Posterior cingulate gyrus (tissue), 11 donors: ENCODE measurements around the gene PPP4R4.
A peak's percentile ranks its signal among the peaks of the same experiment; 100 is the strongest.
"Not testable (repeated sequence)": the region's sequence is repeated elsewhere in the genome, so short reads cannot be mapped to it uniquely, and the experiment has no call there.

Experiments used
- DNase-seq, 10 donors: peaks; one replicate each; pipeline versions ENCODE4 v3.0.0 to v3.0.0-alpha.2; 2020 to 2021; ENCODE audit warnings: mixed read lengths in 3 of 10
- intact Hi-C: fragments of 100-400 bp; cut with DNase I; formaldehyde crosslinking; loops from one replicate; pipeline ENCODE4 v1.15.1; 2023

The PPP4R4 gene

GRCh38 chr14:94237046-94237445 is 62.9 kb downstream of the PPP4R4 start:
- DNase-seq = no peak
- intact Hi-C loops = no loop called here

GRCh38 chr14:94237983-94238382 is 63.9 kb downstream of the PPP4R4 start:
- no peak for DNase-seq
- intact Hi-C loops = no loop called here

- intact Hi-C loops = no loop called here
- DNase-seq = peak in 1 of 10 donors; percentile 8
These were observed 65.3 kb downstream of the PPP4R4 start for GRCh38 chr14:94239406-94239805.

- intact Hi-C loops = no loop called here
These were observed 70.1 kb downstream of the PPP4R4 start for GRCh38 chr14:94244182-94244581.

DNA sequence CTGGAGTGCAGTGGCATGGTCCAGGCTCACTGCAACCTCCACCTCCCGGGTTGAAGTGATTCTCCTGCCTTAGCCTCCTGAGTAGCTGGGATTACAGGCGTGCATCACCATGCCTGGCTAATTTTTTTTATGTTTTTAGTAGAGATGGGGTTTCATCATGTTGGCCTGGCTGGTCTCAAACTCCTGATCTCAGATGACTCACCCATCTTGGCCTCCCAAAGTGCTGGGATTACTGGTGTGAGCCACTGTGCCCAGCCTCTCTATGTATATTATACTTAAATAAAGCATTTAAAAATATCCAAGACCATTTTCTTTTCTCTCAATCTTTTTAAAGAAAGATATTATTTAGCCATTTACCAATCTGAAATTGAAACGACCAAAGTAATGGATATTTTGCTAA is 90.1 kb downstream of the PPP4R4 start:
- intact Hi-C loops, DNase-seq: not testable (repeated sequence)

More at GRCh38 chr14:94244182-94244581, 70.1 kb downstream of the PPP4R4 start:
- no peak for DNase-seq

- DNase-seq = no peak
- intact Hi-C loops = no loop called here
These were observed 93.2 kb downstream of the PPP4R4 start for GRCh38 chr14:94267352-94267751.

DNA sequence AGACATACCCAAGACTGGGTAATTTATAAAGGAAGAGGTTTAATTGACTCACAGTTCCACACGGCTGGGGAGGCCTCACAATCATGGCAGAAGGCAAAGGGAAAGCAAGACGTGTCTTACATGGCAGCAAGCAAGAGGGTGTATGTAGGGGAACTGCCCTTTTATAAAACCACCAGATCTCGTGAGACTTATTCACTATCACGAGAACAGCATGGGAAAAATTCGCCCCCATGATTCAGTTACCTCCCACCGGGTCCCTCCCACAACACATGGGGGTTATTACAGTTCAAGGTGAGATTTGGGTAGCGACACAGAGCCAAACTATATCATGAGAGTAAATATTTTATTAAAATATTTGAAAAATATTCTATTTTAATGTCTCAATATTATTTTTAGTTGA is 94.5 kb downstream of the PPP4R4 start:
- DNase-seq, intact Hi-C loops: not testable (repeated sequence)

DNA sequence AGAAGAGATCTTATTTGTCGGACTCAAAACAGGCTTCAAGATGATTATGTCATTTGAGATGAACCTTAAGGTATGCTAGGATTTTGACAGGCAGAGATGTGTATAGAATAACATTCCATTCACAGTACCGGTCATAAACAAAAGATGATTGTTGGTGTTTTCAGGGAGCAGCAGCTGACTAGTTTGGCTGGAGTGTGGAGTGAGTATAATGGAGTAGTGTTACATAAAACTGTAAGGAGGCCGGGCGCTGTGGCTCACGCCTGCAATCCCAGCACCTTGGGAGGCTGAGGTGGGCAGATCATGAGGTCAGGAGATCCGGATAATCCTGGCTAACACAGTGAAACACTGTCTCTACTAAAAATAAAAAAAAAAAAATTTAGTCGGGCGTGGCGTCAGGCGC is 95.0 kb downstream of the PPP4R4 start:
- peak in 5 of 10 donors; percentile 24 to 84 (median 56) for DNase-seq
- intact Hi-C loops = no loop called here

GRCh38 chr14:94276898-94277561 is 102.9 kb downstream of the PPP4R4 start:
- intact Hi-C loops, DNase-seq: not testable (repeated sequence)

DNA sequence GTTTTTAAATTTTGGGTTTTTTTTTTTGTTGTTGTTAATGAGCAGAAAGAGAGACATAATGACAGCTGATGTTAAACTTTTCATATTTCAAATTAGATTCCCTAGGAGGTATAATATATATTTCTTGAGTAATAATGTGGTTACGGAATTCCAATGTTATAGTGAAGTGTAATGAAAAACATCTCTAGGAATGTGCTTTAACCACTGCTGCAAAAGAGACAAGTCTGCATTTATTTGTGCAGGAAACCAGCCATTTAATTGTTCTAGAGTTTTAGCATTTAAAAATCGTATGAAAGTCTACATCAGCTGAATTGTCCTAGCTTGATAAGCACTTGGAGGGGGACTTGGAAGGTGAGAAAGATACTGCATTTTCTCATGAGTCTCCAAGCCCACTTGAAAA is 104.6 kb downstream of the PPP4R4 start:
- DNase-seq = no peak
- intact Hi-C loops = no loop called here

DNA sequence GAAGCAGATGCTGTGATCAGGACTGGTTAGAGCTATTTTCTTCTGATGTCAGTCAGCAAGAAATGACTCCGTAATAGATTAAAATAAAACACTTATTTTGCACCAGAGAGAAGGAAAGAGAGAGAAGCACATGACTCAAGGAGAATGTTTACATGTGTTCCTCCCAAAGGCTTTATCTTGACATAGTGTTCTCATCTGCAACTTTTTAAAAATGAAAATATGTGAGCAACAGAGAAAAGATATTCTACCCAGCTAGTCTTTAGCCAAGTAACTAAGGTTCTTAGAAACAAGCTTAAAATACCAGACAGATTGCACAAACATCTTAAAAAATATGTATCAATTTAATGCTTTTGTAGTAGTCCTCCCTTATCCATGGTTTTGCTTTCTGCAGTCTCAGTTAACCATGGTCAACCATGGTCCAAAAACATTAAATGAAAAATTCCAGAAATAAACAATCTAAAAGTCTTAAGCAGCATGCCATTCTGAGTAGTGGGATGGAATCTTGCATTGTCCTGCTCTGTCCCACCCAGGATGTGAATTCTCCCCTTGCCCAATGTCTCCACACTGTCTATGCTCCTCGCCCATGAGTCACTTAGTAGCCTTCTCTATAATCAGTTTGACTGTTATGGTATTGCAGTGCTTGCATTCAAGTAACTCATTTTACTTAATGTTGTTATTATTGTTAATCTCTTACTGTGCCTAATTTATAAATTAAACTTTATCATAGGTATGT is 109.0 kb downstream of the PPP4R4 start:
- intact Hi-C loops = no loop called here
- no peak for DNase-seq

DNA sequence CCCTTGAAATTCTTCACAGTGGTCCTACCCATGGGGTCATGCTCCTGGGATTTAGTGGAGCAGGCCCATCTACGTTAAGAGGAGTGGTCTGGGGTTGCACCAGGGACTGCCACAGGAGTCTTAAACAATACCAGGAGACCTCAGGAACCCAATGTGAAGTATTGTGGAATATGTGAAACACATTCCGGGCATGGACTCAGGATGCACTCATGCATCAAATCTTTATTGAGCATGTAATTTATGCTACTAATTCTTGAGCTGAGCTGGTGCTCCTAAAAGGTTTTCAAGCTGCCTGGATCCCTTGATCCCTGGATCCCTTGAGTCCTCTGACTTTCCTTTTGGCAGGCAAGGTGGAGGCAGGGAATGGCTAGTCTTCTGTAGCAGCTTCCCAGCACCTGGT is 110.1 kb downstream of the PPP4R4 start:
- DNase-seq = no peak
- intact Hi-C loops = no loop called here

DNA sequence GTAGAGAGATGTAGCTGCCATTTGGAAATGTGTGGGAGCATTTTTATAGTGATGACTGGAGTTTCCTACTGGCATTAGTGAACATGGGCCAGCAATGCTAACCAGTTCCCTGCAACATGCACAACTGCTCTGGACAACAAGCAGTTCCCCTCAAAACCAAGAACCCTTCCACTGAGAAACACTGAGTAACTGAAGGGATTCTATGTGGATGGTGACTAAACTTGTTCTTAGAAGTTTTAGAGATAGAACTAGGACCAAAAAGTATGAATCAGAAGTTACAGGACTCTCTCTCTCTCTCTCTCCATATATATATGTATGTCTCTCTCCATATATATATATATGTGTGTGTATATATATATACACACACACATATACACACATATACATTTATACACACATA is 111.0 kb downstream of the PPP4R4 start:
- intact Hi-C loops = no loop called here
- no peak for DNase-seq

DNA sequence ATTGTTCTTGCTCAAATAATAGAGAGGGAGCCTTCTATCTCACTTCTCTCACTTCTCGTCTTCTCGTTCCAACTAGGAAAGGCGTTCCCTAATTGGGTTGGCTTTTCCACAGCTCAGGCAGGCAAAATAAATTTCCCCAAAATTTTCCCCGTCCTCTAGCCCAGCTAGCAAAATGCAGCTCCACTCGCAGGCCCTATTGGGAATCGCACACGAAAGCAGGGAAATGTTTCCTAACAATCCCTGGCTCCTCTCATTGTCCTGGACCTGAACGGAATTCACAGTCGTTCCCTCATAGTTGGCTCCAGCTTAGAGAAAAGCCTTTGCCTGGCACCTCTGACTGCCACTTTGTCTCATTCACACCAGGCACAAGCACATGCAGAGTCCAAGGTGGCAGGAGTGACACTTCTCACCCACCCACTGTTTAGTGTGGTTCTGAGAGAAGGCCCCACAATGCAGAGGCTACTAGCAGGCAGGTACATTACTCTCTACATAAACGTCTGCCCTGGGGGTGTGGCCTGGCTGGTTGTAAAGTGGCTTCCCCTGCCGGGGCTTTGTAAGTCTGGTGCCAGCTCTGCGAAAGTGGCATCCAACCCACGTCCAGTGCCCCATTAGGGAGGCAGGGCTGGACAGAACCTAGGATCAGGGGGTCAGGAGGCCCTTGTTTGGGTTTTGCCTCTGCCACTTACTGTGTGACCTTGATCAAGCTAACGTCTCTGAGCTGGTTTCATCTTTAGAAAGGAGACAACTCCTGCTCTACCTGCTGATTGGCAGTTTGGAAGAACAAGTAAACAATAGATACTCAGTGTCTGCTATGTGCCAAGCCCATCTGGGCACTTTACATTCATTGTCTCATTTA is 114.7 kb downstream of the PPP4R4 start:
- DNase-seq = no peak
- intact Hi-C loops = no loop called here

GRCh38 chr14:94290197-94290596 is 116.1 kb downstream of the PPP4R4 start:
- no peak for DNase-seq

GRCh38 chr14:94291159-94291905 is 117.2 kb downstream of the PPP4R4 start:
- DNase-seq = no peak
- intact Hi-C loops = no loop called here

More at GRCh38 chr14:94290197-94290596, 116.1 kb downstream of the PPP4R4 start:
- intact Hi-C loops = no loop called here

- intact Hi-C loops = no loop called here
- DNase-seq = no peak
These were observed 117.9 kb downstream of the PPP4R4 start for GRCh38 chr14:94291906-94292525.

DNA sequence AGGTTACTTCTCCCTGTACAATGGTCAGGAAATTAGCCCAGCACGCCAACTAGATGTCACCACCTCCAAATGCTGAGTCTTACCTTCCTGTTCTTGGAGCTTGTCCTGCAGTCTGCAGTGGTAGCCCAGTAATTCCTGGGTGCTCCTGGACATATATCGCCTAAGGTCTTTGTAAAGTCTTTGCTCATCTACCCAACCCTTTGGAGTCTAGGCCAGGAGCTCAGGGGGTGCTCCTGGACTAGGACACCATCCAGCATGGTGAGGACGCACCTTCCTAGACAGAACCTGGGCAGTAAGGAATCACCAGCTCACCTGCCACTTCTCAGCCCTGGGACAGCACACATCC is 118.4 kb downstream of the PPP4R4 start:
- intact Hi-C loops = no loop called here
- no peak for DNase-seq

- intact Hi-C loops = no loop called here
- no peak for DNase-seq
These were observed 118.9 kb downstream of the PPP4R4 start, which contains the start of gene SERPINA10 for GRCh38 chr14:94292872-94293577. TSS of gene SERPINA10 (minus strand) at chr14:94293268. CDS start at chr14:94290593, 2,675 bp downstream.
